Liver (tissue), 9 donors: Measurements from ENCODE around the gene BAIAP2. TPM values are rescaled to one million over a fixed set of nuclear protein-coding genes. Genes with fewer than 3 reads are reported as not detected.
"Not testable (repeated sequence)": the region's sequence is repeated elsewhere in the genome, so short reads cannot be mapped to it uniquely, and the experiment has no call there.

Experiments used
- DNase-seq: peaks from one replicate; pipeline ENCODE4 v3.0.0-alpha.2; 2017; ENCODE audit warnings: low spot score
- H3K27ac ChIP-seq, 2 donors: one replicate each; pipeline ENCODE4 v1.7.0; 2013; ENCODE audit warnings: inconsistent platforms in 2 of 2, low read length in 2 of 2, control low read depth in 1 of 2, low read depth in 1 of 2, mild to moderate bottlenecking in 1 of 2
- H3K27me3 ChIP-seq, 4 donors: one replicate each; pipeline versions ENCODE4 v1.6.1 to v1.7.0; 2013; ENCODE audit warnings: low read length in 3 of 4, inconsistent platforms in 1 of 4, mild to moderate bottlenecking in 1 of 4, moderate library complexity in 1 of 4; ENCODE audit not compliant: control insufficient read depth in 4 of 4, insufficient read depth in 4 of 4
- H3K36me3 ChIP-seq, 4 donors: one replicate each; pipeline versions ENCODE4 v1.6.1 to v1.7.0; 2013; ENCODE audit warnings: low read length in 3 of 4, mild to moderate bottlenecking in 3 of 4, low read depth in 1 of 4, moderate library complexity in 1 of 4; ENCODE audit not compliant: control insufficient read depth in 4 of 4, insufficient read depth in 3 of 4
- H3K4me1 ChIP-seq, 4 donors: one replicate each; pipeline versions ENCODE4 v1.6.1 to v1.7.0; 2013; ENCODE audit warnings: low read length in 3 of 4, mild to moderate bottlenecking in 3 of 4, moderate library complexity in 1 of 4; ENCODE audit not compliant: control insufficient read depth in 4 of 4, insufficient read depth in 4 of 4
- H3K4me3 ChIP-seq, 3 donors: one replicate each; pipeline versions ENCODE4 v1.6.1 to v1.7.0; 2013; ENCODE audit warnings: low read length in 3 of 3, control low read depth in 1 of 3, low read depth in 1 of 3, mild to moderate bottlenecking in 1 of 3
- H3K9ac ChIP-seq, 2 donors: one replicate each; pipeline ENCODE4 v1.7.0; 2013; ENCODE audit warnings: low read length in 2 of 2, mild to moderate bottlenecking in 2 of 2, moderate library complexity in 2 of 2, control low read depth in 1 of 2, low read depth in 1 of 2
- H3K9me3 ChIP-seq, 4 donors: one replicate each; pipeline versions ENCODE4 v1.6.1 to v1.7.0; 2013; ENCODE audit warnings: low read length in 3 of 4; ENCODE audit not compliant: control insufficient read depth in 4 of 4
- EGR1 ChIP-seq, 2 donors: IDR thresholded peaks; 2 replicates each; pipeline ENCODE4 v1.6.1; 2016 to 2018; ENCODE audit warnings: antibody characterized with exemption in 2 of 2, low read depth in 2 of 2
- HNF4A ChIP-seq, 2 donors: conservative IDR thresholded peaks; 2 replicates each; pipeline ENCODE4 v1.6.1; 2016; ENCODE audit warnings: antibody characterized with exemption in 2 of 2, mild to moderate bottlenecking in 2 of 2
- HNF4G ChIP-seq: IDR thresholded peaks from 2 replicates; pipeline ENCODE4 v1.6.1; 2016; ENCODE audit warnings: antibody characterized with exemption
- NR2F2 ChIP-seq: IDR thresholded peaks from 2 replicates; pipeline ENCODE4 v1.6.1; 2016; ENCODE audit warnings: antibody characterized with exemption
- RAD21 ChIP-seq, 2 donors: IDR thresholded peaks; 2 replicates each; pipeline ENCODE4 v1.6.1; 2016; ENCODE audit warnings: antibody characterized with exemption in 2 of 2, mild to moderate bottlenecking in 2 of 2
- RXRA ChIP-seq, 2 donors: IDR thresholded peaks; 2 replicates each; pipeline ENCODE4 v1.6.1; 2017 to 2018; ENCODE audit warnings: antibody characterized with exemption in 2 of 2, mild to moderate bottlenecking in 1 of 2
- SP1 ChIP-seq: IDR thresholded peaks from 2 replicates; pipeline ENCODE4 v1.6.1; 2018; ENCODE audit warnings: antibody characterized with exemption, mild to moderate bottlenecking
- TAF1 ChIP-seq: conservative IDR thresholded peaks from 2 replicates; pipeline ENCODE4 v1.6.1; 2016; ENCODE audit warnings: antibody characterized with exemption, mild to moderate bottlenecking
- WGBS: extraction: QIAGEN DNeasy Blood & Tissue Kit; methylation state at CpG from one replicate; pipeline ENCODE4 v1.1.7; 2013; 5-methylcytosine and 5-hydroxymethylcytosine counted together
- polyA plus RNA-seq, 2 donors: library from polyadenylated mRNA; stranded (reverse) in 1 of 2; unstranded in 1 of 2; fragments of 200-250 nt in 1 of 2; fragments of >200 nt in 1 of 2; fragmentation: Nextera tagmentation in 1 of 2; extraction: Ambion mirVana in 1 of 2; gene quantifications; one replicate each; pipeline versions ENCODE4 v1.2.1 to v1.2.3, GENCODE V29; 2013 to 2015
- total RNA-seq, 2 donors: library from RNA; depleted of rRNA; stranded (reverse); fragments of >200 nt; gene quantifications; one replicate each; pipeline ENCODE4 v1.2.3, GENCODE V29; 2014
- TF ChIP-seq, protein P1 (sequence below): IDR thresholded peaks from 2 replicates; pipeline ENCODE4 v1.6.1; 2016; ENCODE audit warnings: antibody characterized with exemption, mild to moderate bottlenecking
- TF ChIP-seq, protein P2 (sequence below): IDR thresholded peaks from 2 replicates; pipeline ENCODE4 v1.6.1; 2016; ENCODE audit warnings: antibody characterized with exemption
- TF ChIP-seq, protein P3 (sequence below): IDR thresholded peaks from 2 replicates; pipeline ENCODE4 v1.6.1; 2016; ENCODE audit warnings: antibody characterized with exemption
- TF ChIP-seq, protein P4 (sequence below): fragments of 150-350 bp; IDR thresholded peaks from 2 replicates; pipeline ENCODE4 v1.5.1; 2017; ENCODE audit warnings: improper control_type of control experiment, low read depth, low read length; ENCODE audit not compliant: missing input control
- donor health status: healthy.
- donor health status: healthy.
- donor health status: healthy.
- donor health status: healthy.
- donor health status: healthy.

Gene BAIAP2
- total and polyA plus RNA-seq, 4 donors = 8.1 to 61.3 (median 44.9) TPM

DNA sequence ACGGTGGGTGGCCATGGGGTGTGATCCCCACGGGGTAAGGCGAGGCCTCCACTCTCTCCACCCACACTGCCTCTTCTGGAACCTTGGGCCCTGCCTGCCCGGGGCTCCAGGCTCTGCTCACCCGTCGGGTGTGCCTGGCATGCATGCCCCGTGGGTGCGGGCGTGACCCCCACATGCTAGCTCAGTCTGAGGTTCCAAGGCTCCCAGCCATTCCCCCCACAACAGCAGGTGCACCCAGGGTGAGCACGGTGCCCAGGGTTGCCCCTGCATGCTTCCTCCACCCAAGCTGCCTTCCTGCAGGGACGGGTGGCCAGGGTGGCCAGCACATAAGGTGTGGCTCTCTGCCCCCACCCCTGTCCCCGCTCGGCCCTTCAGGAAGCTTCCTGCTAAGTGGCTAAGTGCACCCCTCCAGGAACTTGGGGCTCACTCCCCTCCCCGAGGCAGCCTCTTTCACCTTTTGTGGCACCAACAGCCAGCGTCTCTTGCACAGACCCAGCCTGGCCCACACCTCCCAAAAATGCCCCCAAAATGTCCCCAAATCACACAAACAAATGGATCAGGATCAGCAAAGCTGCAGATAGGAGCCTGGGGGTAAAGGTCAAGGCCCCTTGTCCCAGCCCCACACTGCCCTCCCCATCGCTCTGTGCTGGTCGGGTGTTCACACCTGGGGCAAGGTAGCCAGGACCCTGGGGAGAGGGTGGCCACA lies 108.9 kb downstream of the BAIAP2 start:
- Histone ChIP-seq H3K4me3 (no peak overlapping the region), H3K27me3 (no peaks in the 10 kb centered on the region), H3K9me3 (no peaks in the 10 kb centered on the region), H3K27ac (no peak overlapping the region), H3K4me1 (no peaks in the 10 kb centered on the region), H3K36me3 (no peaks in the 10 kb centered on the region), H3K9ac (no peak overlapping the region)
- WGBS = 89% methylated on average over 17 of the region's 17 CpGs
- no peak for DNase-seq
- TF ChIP-seq NR2F2 (no peak), SP1 (no peak), TAF1 (no peak)

DNA sequence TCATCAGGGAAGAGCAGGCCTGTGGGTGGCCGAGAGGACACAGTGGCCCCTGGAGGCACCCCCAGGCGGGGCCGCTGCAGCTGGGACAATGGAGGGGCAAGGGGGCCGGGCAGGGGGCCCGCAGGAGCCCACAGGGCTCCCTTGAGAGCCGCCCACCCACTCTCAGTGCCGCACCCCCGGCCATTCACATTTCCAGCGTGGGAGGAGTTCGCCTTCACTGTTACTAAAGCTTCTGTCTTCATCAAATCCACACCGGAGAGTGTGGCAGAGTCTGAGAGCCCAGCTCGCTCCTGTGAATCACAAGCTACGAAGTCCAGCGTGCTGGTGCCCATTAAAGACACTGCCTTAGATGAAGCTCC lies 109.5 kb downstream of the BAIAP2 start:
- no peak overlapping the region for H3K4me3 ChIP-seq
- H3K4me1 ChIP-seq = no peaks in the 10 kb centered on the region
- H3K36me3 ChIP-seq = no peaks in the 10 kb centered on the region
- WGBS = 89% methylated on average over 14 of the region's 14 CpGs
- TF ChIP-seq, protein P1, sequence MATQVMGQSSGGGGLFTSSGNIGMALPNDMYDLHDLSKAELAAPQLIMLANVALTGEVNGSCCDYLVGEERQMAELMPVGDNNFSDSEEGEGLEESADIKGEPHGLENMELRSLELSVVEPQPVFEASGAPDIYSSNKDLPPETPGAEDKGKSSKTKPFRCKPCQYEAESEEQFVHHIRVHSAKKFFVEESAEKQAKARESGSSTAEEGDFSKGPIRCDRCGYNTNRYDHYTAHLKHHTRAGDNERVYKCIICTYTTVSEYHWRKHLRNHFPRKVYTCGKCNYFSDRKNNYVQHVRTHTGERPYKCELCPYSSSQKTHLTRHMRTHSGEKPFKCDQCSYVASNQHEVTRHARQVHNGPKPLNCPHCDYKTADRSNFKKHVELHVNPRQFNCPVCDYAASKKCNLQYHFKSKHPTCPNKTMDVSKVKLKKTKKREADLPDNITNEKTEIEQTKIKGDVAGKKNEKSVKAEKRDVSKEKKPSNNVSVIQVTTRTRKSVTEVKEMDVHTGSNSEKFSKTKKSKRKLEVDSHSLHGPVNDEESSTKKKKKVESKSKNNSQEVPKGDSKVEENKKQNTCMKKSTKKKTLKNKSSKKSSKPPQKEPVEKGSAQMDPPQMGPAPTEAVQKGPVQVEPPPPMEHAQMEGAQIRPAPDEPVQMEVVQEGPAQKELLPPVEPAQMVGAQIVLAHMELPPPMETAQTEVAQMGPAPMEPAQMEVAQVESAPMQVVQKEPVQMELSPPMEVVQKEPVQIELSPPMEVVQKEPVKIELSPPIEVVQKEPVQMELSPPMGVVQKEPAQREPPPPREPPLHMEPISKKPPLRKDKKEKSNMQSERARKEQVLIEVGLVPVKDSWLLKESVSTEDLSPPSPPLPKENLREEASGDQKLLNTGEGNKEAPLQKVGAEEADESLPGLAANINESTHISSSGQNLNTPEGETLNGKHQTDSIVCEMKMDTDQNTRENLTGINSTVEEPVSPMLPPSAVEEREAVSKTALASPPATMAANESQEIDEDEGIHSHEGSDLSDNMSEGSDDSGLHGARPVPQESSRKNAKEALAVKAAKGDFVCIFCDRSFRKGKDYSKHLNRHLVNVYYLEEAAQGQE = no peak
- TF ChIP-seq SP1 (no peak), HNF4G (no peak), EGR1 (IDR thresholded peaks at IDR 0.05; ENCODE audit: low read depth in 2 of 2) (no peak), RXRA (IDR thresholded peaks at IDR 0.05) (no peak), HNF4A (conservative IDR thresholded peaks at IDR 0.05) (no peak), RAD21 (IDR thresholded peaks at IDR 0.05) (no peak)
- TF ChIP-seq, protein P2, sequence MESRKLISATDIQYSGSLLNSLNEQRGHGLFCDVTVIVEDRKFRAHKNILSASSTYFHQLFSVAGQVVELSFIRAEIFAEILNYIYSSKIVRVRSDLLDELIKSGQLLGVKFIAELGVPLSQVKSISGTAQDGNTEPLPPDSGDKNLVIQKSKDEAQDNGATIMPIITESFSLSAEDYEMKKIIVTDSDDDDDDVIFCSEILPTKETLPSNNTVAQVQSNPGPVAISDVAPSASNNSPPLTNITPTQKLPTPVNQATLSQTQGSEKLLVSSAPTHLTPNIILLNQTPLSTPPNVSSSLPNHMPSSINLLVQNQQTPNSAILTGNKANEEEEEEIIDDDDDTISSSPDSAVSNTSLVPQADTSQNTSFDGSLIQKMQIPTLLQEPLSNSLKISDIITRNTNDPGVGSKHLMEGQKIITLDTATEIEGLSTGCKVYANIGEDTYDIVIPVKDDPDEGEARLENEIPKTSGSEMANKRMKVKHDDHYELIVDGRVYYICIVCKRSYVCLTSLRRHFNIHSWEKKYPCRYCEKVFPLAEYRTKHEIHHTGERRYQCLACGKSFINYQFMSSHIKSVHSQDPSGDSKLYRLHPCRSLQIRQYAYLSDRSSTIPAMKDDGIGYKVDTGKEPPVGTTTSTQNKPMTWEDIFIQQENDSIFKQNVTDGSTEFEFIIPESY = no peak
- TF ChIP-seq, protein P3, sequence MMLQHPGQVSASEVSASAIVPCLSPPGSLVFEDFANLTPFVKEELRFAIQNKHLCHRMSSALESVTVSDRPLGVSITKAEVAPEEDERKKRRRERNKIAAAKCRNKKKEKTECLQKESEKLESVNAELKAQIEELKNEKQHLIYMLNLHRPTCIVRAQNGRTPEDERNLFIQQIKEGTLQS = no peak
- TF ChIP-seq, protein P4, sequence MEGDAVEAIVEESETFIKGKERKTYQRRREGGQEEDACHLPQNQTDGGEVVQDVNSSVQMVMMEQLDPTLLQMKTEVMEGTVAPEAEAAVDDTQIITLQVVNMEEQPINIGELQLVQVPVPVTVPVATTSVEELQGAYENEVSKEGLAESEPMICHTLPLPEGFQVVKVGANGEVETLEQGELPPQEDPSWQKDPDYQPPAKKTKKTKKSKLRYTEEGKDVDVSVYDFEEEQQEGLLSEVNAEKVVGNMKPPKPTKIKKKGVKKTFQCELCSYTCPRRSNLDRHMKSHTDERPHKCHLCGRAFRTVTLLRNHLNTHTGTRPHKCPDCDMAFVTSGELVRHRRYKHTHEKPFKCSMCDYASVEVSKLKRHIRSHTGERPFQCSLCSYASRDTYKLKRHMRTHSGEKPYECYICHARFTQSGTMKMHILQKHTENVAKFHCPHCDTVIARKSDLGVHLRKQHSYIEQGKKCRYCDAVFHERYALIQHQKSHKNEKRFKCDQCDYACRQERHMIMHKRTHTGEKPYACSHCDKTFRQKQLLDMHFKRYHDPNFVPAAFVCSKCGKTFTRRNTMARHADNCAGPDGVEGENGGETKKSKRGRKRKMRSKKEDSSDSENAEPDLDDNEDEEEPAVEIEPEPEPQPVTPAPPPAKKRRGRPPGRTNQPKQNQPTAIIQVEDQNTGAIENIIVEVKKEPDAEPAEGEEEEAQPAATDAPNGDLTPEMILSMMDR = no peak
- H3K9me3 ChIP-seq = no peaks in the 10 kb centered on the region
- H3K27ac ChIP-seq = no peak overlapping the region
- no peaks in the 10 kb centered on the region for H3K27me3 ChIP-seq
- no peak for DNase-seq
- H3K9ac ChIP-seq = no peak overlapping the region

DNA sequence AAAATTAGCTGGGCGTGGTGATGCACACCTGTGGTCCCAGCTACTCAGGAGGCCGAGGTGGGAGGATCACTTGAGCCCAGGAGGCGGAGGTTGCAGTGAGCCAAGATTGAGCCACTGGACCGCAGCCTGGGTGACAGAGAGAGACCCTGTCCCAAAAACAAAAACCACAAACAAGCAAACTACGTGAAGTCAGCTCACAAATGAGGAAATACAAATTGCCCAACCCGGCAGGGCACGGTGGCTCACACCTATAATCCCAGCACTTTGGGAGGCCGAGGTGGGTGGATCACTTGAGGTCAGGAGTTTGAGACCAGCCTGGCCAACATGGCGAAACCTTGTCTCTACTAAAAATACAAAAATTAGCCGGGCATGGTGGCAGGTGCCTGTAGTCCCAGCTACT lies 111.3 kb downstream of the BAIAP2 start:
- not testable (repeated sequence) for H3K36me3 ChIP-seq, H3K4me1 ChIP-seq, H3K9me3 ChIP-seq, H3K9ac ChIP-seq, H3K27me3 ChIP-seq, DNase-seq, H3K27ac ChIP-seq, H3K4me3 ChIP-seq
- WGBS = 77% methylated on average over 10 of the region's 10 CpGs
